H9 (cell line): ENCODE data around the gene INPP5F. TPM values are rescaled to one million over a fixed set of nuclear protein-coding genes. Genes with fewer than 3 reads are reported as not detected.

ENCODE experiments used
- DNase-seq: peaks from one replicate; pipeline ENCODE4 v3.0.0-alpha.2; 2017
- H2AFZ ChIP-seq: one replicate; pipeline ENCODE4 v1.6.1; 2013; ENCODE audit warnings: mild to moderate bottlenecking, low read length, control low read depth, moderate library complexity
- H2AK5ac ChIP-seq: 2 replicates; pipeline ENCODE4 v1.6.1; 2013; ENCODE audit warnings: low read length, control low read depth, mixed read lengths; ENCODE audit not compliant: insufficient read length
- H2BK120ac ChIP-seq: one replicate; pipeline ENCODE4 v1.6.1; 2013; ENCODE audit warnings: low read depth, mild to moderate bottlenecking, low read length, control low read depth, inconsistent platforms; ENCODE audit not compliant: poor library complexity, severe bottlenecking
- H2BK12ac ChIP-seq: 2 replicates; pipeline ENCODE4 v1.6.1; 2013; ENCODE audit warnings: low read length, control low read depth, mixed read lengths, low read depth; ENCODE audit not compliant: insufficient read length
- H2BK15ac ChIP-seq: 2 replicates; pipeline ENCODE4 v1.6.1; 2013; ENCODE audit warnings: low read depth, low read length, control low read depth
- H2BK20ac ChIP-seq: one replicate; pipeline ENCODE4 v1.6.1; 2013; ENCODE audit warnings: low read depth, mild to moderate bottlenecking, low read length, control low read depth, inconsistent platforms; ENCODE audit not compliant: poor library complexity, severe bottlenecking
- H2BK5ac ChIP-seq: 2 replicates; pipeline ENCODE4 v1.6.1; 2013; ENCODE audit warnings: low read length, control low read depth, mixed read lengths; ENCODE audit not compliant: insufficient read length
- H3K14ac ChIP-seq: 2 replicates; pipeline ENCODE4 v1.6.1; 2013; ENCODE audit warnings: low read length, control low read depth; ENCODE audit not compliant: insufficient read depth
- H3K18ac ChIP-seq: 2 replicates; pipeline ENCODE4 v1.6.1; 2013; ENCODE audit warnings: low read depth, mild to moderate bottlenecking, mixed read lengths, low read length, control low read depth; ENCODE audit not compliant: insufficient read length
- H3K23ac ChIP-seq: 2 replicates; pipeline ENCODE4 v1.6.1; 2013; ENCODE audit warnings: low read length, control low read depth, mixed read lengths, low read depth; ENCODE audit not compliant: insufficient read length
- H3K23me2 ChIP-seq: 2 replicates; pipeline ENCODE4 v1.6.1; 2013; ENCODE audit warnings: low read depth, mild to moderate bottlenecking, mixed read lengths, low read length, control low read depth; ENCODE audit not compliant: insufficient read length, poor library complexity, severe bottlenecking
- H3K27ac ChIP-seq: 2 replicates; pipeline ENCODE4 v1.5.1; 2013; ENCODE audit warnings: low read length, control low read depth, mixed read lengths, low read depth; ENCODE audit not compliant: insufficient read length
- H3K27me3 ChIP-seq: 2 replicates; pipeline ENCODE4 v1.6.1; 2013; ENCODE audit warnings: low read length, control low read depth, inconsistent platforms; ENCODE audit not compliant: insufficient read depth
- H3K4ac ChIP-seq: 2 replicates; pipeline ENCODE4 v1.6.1; 2013; ENCODE audit warnings: low read depth, mild to moderate bottlenecking, control low read depth, inconsistent platforms, low read length, moderate library complexity
- H3K4me1 ChIP-seq: 2 replicates; pipeline ENCODE4 v1.6.1; 2013; ENCODE audit warnings: low read length, control low read depth, inconsistent platforms; ENCODE audit not compliant: insufficient read depth
- H3K4me2 ChIP-seq: 2 replicates; pipeline ENCODE4 v1.6.1; 2013; ENCODE audit warnings: low read length, control low read depth, mixed read lengths; ENCODE audit not compliant: insufficient read length, insufficient read depth
- H3K56ac ChIP-seq: 2 replicates; pipeline ENCODE4 v1.6.1; 2013; ENCODE audit warnings: low read depth, mild to moderate bottlenecking, mixed read lengths, low read length, control low read depth; ENCODE audit not compliant: insufficient read length
- H3K79me1 ChIP-seq: 2 replicates; pipeline ENCODE4 v1.6.1; 2013; ENCODE audit warnings: low read depth, mild to moderate bottlenecking, moderate library complexity, low read length, control low read depth, inconsistent platforms; ENCODE audit not compliant: insufficient read depth, poor library complexity, severe bottlenecking
- H3K79me2 ChIP-seq: 2 replicates; pipeline ENCODE4 v1.6.1; 2013; ENCODE audit warnings: low read length, control low read depth, inconsistent platforms; ENCODE audit not compliant: insufficient read depth
- H3K9ac ChIP-seq: 2 replicates; pipeline ENCODE4 v1.6.1; 2013; ENCODE audit warnings: low read length, control low read depth, mixed read lengths; ENCODE audit not compliant: insufficient read length; ENCODE audit errors: extremely low read depth
- H3K9me3 ChIP-seq: one replicate; pipeline ENCODE4 v1.6.1; 2013; ENCODE audit warnings: low read depth, low read length, inconsistent platforms; ENCODE audit not compliant: control insufficient read depth
- H3T11ph ChIP-seq: one replicate; pipeline ENCODE4 v1.6.1; 2013; ENCODE audit warnings: mild to moderate bottlenecking, low read length, control low read depth, inconsistent platforms
- H4K20me1 ChIP-seq: one replicate; pipeline ENCODE4 v1.6.1; 2013; ENCODE audit not compliant: control insufficient read depth, insufficient read length, insufficient read depth
- H4K5ac ChIP-seq: 2 replicates; pipeline ENCODE4 v1.6.1; 2013; ENCODE audit warnings: low read depth, mild to moderate bottlenecking, mixed read lengths, low read length, control low read depth; ENCODE audit not compliant: insufficient read length
- H4K8ac ChIP-seq: replicated peaks from 2 replicates; pipeline ENCODE4 v1.6.1; 2013; ENCODE audit warnings: low read length, control low read depth, mixed read lengths, low read depth; ENCODE audit not compliant: insufficient read length
- H4K91ac ChIP-seq: 2 replicates; pipeline ENCODE4 v1.6.1; 2013; ENCODE audit warnings: low read depth, mild to moderate bottlenecking, moderate library complexity, mixed read lengths, low read length, control low read depth; ENCODE audit not compliant: insufficient read length
- H3K27ac Mint-ChIP-seq, 3 experiments: 2 replicates in 2 of 3; 3 replicates in 1 of 3; pipeline ENCODE4 v1.8.0; 2020 to 2021; ENCODE audit warnings: mixed read lengths in 3 of 3, mild to moderate bottlenecking in 1 of 3, moderate library complexity in 1 of 3
- H3K27me3 Mint-ChIP-seq: 2 replicates; pipeline ENCODE4 v1.8.0; 2021; ENCODE audit warnings: low read depth, mild to moderate bottlenecking, moderate library complexity, mixed read lengths
- H3K36me3 Mint-ChIP-seq, 3 experiments: 2 replicates in 2 of 3; 3 replicates in 1 of 3; pipeline ENCODE4 v1.8.0; 2020 to 2021; ENCODE audit warnings: low read depth in 3 of 3, mixed read lengths in 3 of 3; ENCODE audit not compliant: insufficient read depth in 1 of 3
- H3K4me1 Mint-ChIP-seq, 2 experiments: 2 replicates each; pipeline ENCODE4 v1.8.0; 2020; ENCODE audit warnings: mixed read lengths in 2 of 2
- H3K4me3 Mint-ChIP-seq, 2 experiments: 2 replicates in 1 of 2; 3 replicates in 1 of 2; pipeline ENCODE4 v1.8.0; 2020 to 2021; ENCODE audit warnings: mild to moderate bottlenecking in 2 of 2, mixed read lengths in 2 of 2, moderate library complexity in 1 of 2
- H3K9me3 Mint-ChIP-seq, 2 experiments: 2 replicates in 1 of 2; 3 replicates in 1 of 2; pipeline ENCODE4 v1.8.0; 2020; ENCODE audit warnings: mild to moderate bottlenecking in 2 of 2, mixed read lengths in 2 of 2, moderate library complexity in 1 of 2
- CTCF ChIP-seq: fragments of 200-600 bp; sonication (generic); conservative IDR thresholded peaks from 3 replicates; pipeline ENCODE4 v1.8.0; 2021; ENCODE audit warnings: antibody characterized with exemption, mild to moderate bottlenecking
- WGBS: extraction: QIAGEN DNeasy Blood & Tissue Kit; methylation state at CpG from one replicate; pipeline ENCODE4 v1.1.7; 2013; ENCODE audit warnings: missing lambda C conversion rate, low lambda C conversion rate, mixed read lengths; ENCODE audit not compliant: insufficient read length; ENCODE audit errors: extremely low coverage; 5-methylcytosine and 5-hydroxymethylcytosine counted together
- total RNA-seq: library from RNA; stranded (reverse); gene quantifications from 2 replicates; pipeline ENCODE4 v1.2.1, GENCODE V29; 2021

The INPP5F gene
- total RNA-seq, 1 experiment from 2014 or later = 108 TPM

- Histone ChIP-seq H4K20me1 (no peaks in the 10 kb centered on the region), H4K5ac (no peak overlapping the region), H2BK120ac (no peak overlapping the region), H3K23me2 (no peaks in the 10 kb centered on the region), H4K91ac (no peak overlapping the region), H3T11ph (no peak overlapping the region), H2AFZ (no peak overlapping the region), H2AK5ac (no peak overlapping the region), H3K14ac (no peak overlapping the region), H3K79me2 (no peaks in the 10 kb centered on the region; the same call in 1 of the 2 replicates), H3K4me1 (no peaks in the 10 kb centered on the region; the same call in 1 of the 2 replicates), H2BK20ac (no peak overlapping the region), H3K79me1 (peaks cover 11% of the 10 kb centered on the region), H3K9me3 (no peaks in the 10 kb centered on the region), H4K8ac (no peak overlapping the region), H3K4me2 (no peak overlapping the region), H3K4ac (no peak overlapping the region), H3K27ac (no peak overlapping the region), H2BK15ac (no peak overlapping the region), H3K18ac (no peak overlapping the region), H2BK5ac (no peak overlapping the region), H3K23ac (no peak overlapping the region), H3K9ac (no peak overlapping the region), H2BK12ac (no peak overlapping the region), H3K27me3 (no peaks in the 10 kb centered on the region), H3K56ac (no peak overlapping the region)
- no peaks in the 10 kb centered on the region for H3K9me3 Mint-ChIP-seq
- TF ChIP-seq CTCF = no peak
- no peaks in the 10 kb centered on the region for H3K36me3 Mint-ChIP-seq
- no peak for DNase-seq
- no peak overlapping the region for H3K4me3 Mint-ChIP-seq
- H3K27me3 Mint-ChIP-seq = no peaks in the 10 kb centered on the region
- no peak overlapping the region for H3K27ac Mint-ChIP-seq
- peaks cover 34 to 41% of the 10 kb centered on the region in 2 experiments for H3K4me1 Mint-ChIP-seq
- no CpG with 5 or more reads among the region's 2 CpGs for WGBS
Observed at GRCh38 chr10:119737039-119737663, 11.3 kb downstream of the INPP5F start.
